OCI-M1 (cell line): Measurements from ENCODE around the gene ING1.
"Not testable (repeated sequence)": the region's sequence is repeated elsewhere in the genome, so short reads cannot be mapped to it uniquely, and the experiment has no call there.

ENCODE experiments used
- DNase-seq: peaks from one replicate; lab custom pipeline; 2025; lab: John Stamatoyannopoulos, UW

ING1 gene

GRCh38 chr13:110713642-110713952 lies at the start of gene ING1:
TSS of gene ING1 (plus strand) at chr13:110713700. CDS start at chr13:110714150, 450 bp downstream.
- DNase-seq, result no peak

- DNase-seq, result no peak
Observed at GRCh38 chr13:110664041-110664440, 49.5 kb upstream of the ING1 start.

DNA sequence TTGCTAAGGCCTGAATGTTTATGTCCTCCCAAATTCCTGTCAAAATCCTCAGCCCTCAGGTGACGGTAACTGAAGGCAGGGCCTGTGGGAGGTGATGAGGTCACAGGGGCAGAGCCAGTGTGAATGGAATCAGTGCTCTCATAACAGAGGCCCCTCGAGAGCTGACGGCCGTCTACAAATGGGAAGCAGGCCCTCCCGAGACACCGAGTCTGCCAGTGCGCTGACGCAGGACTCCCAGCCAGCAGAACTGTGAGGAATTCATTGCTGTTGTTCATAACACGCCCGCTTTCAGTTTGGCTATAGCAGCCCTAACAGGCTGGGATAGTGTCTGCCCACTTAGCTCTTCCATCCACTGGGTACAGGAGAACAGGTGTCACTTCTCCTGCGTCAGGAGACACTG lies 48.8 kb upstream of the ING1 start:
- DNase-seq, result no peak

- DNase-seq, result no peak
Observed at GRCh38 chr13:110665491-110666254, 47.8 kb upstream of the ING1 start.

DNA sequence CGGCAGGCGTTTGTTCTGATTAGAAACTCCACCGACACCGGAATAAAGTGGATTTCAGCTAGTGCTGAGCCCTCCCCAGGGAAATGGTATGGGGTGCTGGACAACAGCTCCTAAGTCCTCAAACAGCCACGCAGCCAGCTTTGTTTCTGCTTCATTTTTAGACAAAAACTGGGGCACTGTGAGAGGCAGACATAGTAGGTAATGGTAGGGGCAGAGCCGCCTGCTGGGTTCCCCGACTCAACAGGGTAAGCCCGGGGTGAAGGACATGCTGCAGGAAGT lies 47.3 kb upstream of the ING1 start:
- no peak for DNase-seq

DNA sequence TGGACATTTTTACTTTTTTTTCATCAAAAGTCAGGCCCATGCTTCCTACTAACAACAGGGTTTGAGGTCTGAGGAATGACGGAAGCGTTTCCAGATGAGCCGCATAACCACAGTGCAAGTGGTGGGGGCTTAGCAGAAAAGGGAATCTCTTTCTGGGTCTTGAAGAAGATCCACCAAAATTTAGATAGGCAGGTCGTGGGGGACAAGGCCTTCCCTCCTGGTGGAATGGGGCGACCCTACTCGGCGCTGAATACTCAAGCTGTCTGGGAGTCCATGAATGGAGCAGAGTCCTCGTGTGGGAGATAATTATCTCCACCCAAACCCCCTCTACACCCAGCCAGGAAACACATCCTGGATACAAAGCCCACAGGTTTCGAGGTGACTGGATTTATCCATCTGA lies 44.5 kb upstream of the ING1 start:
- no peak for DNase-seq

DNA sequence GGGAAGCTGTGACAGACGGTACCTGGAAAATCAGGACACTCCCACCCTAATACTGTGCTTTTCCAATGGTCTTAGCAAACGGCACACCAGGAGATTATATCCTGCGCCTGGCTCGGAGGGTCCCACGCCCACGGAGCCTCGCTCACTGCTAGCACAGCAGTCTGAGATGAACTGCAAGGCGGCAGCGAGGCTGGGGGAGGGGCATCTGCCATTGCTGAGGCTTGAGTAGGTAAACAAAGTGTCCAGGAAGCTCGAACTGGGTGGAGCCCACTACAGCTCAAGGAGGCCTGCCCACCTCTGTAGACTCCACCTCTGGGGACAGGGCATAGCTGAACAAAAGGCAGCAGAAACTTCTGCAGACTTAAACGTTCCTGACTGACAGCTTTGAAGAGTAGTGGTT lies 43.7 kb upstream of the ING1 start:
- DNase-seq, result not testable (repeated sequence)

GRCh38 chr13:110676595-110677587 lies 36.6 kb upstream of the ING1 start:
- no peak for DNase-seq

- DNase-seq, result no peak
Observed at GRCh38 chr13:110677731-110678545, 35.6 kb upstream of the ING1 start.

GRCh38 chr13:110680852-110681251 lies 32.6 kb upstream of the ING1 start:
- peak; percentile 7 for DNase-seq

DNA sequence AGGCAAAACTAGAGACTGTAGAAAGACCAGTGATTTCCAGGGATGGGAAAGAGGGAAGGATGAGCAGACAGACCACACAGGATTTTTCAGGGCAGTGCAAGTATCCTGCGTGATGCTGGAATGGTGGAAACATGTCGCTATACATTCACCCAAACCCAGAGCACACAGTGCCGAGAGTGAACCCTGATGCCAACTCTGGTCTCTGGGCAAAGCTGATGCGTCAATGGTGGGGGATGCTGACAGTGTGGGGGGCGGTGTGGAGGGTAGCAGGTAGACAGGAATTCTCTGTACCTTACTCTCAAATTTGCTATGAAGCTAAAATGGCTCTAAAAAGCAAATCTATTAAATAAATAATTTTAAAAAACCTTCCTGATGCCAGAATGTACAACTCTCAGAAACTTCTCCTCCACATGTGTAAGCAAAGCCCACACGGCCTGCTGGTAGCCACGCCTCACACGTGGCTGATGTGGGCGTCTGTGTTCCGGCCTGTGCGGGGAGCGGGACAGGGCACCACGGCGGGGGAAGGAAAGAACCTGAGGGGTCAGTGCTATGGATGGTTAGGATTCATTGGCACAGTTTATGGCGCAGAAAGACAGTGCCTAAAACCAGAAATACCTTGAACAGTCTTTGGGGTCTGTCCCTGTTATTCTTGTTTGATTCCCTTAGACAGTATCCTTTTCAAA lies 31.5 kb upstream of the ING1 start:
- DNase-seq, result no peak

DNA sequence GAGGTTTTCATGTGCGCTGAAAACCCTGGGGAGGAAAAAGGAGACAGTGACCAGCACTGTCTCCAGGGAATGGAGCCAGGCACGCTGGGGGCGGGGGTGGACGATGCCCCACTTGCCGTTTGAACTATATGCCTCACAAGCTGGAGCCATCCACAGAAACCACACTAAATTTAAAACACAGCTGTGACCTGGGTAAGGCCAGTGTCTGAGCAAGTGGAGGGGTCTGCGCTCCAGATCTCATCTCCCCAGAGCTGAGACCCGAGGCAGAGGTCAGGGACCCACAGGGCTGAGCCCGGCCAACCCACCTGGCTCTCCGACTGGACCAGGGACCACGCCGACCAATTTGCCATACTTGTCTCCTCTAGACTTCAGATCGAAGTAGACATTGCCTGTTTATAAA lies 30.8 kb upstream of the ING1 start:
- no peak for DNase-seq

- DNase-seq, result peak; percentile 22
Observed at GRCh38 chr13:110683203-110683883, 30.2 kb upstream of the ING1 start.

DNA sequence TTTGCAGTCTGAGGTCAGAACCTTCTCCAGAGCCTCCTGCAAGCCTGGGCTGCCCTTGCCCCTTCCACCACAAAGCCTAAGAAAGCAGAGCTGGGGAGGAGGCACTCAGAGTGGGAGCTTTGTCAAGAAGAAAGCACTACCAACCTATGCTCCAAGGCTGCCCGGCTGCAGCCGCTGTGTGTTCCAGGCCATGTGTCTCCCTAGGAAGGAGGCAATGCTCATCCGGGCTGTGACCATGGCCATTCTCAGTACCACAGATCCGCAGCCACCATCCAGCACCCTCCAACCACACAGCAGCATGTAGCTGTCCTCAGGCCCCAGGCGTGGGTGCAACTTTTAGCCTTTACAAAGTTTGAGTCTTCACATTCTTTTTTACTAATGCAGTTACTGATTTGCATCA lies 29.6 kb upstream of the ING1 start:
- no peak for DNase-seq

DNA sequence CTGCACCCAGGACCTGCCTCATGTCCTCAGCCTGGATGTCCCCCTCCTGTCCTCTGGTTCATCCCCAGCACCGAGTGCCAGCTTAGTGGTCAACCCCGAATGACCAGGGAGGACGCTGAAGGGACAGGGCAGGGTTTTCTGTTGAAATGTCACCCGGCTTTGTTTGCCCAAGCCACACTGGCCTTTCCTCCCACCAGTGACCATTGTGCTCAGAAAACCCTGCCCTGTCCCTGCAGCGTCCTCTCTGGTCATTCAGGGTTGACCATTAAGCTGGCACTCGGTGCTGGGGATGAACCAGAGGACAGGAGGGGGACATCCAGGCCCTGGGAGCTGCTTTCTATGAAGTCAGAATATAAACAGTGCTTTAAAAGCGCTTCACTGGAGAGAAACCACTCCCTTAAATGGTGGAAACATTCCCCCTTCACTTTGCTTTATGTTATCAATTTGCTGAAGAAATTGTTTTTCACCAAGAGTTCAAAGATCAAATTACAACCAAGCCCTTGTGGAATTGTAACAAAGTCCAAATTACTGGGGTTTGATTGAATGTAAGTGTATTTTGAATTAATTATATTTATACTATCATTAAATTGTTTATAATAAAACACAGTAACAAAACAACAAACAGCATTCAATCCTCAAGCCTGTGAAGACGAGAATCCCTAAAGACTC lies 29.0 kb upstream of the ING1 start:
- DNase-seq, result no peak

DNA sequence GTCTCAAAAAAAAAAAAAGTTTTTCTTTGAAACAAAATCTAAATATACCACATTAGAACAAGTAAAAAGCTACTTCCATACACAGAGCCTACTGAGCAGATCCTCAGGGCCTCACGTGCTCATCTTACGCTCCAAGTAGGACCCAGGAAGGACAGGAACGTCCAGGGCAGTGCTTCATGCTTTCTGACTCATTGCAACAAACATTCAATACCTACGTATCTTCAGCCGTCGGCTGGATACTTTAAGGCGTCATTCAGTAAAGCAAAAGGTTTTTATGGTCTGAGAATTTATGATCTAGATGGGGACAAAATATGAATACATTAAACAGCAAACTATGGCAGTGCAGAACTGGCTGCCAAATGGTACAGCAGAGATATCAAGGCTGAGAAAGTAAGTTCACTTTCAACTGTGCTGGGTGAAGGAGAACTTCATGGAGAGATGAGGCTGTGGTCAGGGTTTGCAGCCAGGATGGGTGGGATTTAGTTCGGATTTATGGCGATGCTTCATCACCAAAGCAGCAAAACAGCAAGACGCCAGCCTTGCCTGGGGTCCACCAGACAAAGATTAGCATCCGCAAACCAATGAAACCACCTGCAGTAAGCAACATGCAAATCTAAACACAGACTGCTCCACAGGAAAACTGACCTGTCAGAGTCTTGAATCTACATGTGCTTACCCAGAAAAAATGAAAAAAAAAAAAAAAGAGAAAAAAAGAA lies 28.0 kb upstream of the ING1 start:
- DNase-seq, result no peak

GRCh38 chr13:110687736-110688135 lies 25.8 kb upstream of the ING1 start:
- DNase-seq, result no peak

GRCh38 chr13:110689041-110689440 lies 24.5 kb upstream of the ING1 start:
- no peak for DNase-seq

DNA sequence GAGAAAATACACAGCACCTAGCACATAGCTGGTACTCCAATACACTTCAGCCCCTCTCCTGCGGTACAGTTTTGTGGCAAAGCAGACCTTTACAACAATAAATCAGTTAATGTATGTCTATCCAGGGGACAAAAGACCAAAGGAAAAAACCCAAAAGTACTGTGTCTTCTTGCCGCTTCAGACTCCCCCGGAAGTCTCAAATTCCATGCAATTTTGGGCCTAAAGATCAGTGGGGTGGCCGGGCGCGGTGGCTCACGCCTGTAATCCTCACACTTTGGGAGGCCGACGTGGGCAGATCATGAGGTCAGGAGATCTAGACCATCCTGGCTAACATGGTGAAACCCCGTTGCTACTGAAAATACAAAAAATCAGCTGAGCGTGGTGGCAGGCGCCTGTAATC lies 23.8 kb upstream of the ING1 start:
- DNase-seq, result no peak

DNA sequence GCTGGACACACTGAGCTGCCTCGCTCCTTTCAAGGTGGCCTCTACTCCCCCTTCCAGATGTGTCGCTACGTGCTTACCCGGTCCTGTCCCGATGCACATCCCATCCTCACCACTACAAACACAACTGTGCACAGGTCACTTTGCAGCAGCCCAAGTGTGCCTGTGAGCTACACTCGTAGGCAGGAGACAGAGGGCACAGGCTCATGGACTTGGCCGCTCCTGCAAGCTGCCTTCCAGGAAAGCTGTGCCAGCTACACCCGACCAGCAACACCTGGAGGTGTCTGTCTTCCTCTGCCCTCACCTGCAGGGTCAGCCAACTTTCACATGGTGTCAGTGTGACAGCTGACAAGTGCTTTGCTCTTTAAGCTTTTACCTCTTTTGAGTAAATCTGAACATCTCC lies 23.0 kb upstream of the ING1 start:
- DNase-seq, result no peak
